K562 (cell line): ENCODE measurements around the gene KBTBD2. TPM values are rescaled to one million over a fixed set of nuclear protein-coding genes. Genes with fewer than 3 reads are reported as not detected.

Experiments used
- JUN ChIP-seq, 2 experiments: sonication (generic) in 1 of 2; formaldehyde crosslinking in 1 of 2; IDR thresholded peaks; 2 replicates each; pipeline versions ENCODE4 v1.6.1 to v1.8.0; 2012 to 2022; ENCODE audit warnings: borderline replicate concordance in 2 of 2, mild to moderate bottlenecking in 2 of 2, improper control_type of control experiment in 1 of 2, low read depth in 1 of 2, low read length in 1 of 2, missing genetic modification reagents in 1 of 2
- KHSRP ChIP-seq: fragments of 450-650 bp; IDR thresholded peaks from 2 replicates; pipeline ENCODE4 v1.6.1; 2017
- POLR2A ChIP-seq: fragments of 450-650 bp; conservative IDR thresholded peaks from 2 replicates; pipeline ENCODE4 v1.6.1; 2016
- SRSF3 ChIP-seq: fragments of 200-400 bp; formaldehyde crosslinking; IDR thresholded peaks from 2 replicates; pipeline ENCODE4 v1.6.1; 2016; ENCODE audit warnings: mild to moderate bottlenecking, low read length, moderate library complexity; ENCODE audit not compliant: insufficient read depth
- ZNF324 ChIP-seq: fragments of 250-450 bp; sonication (Bioruptor Pico); IDR thresholded peaks from 2 replicates; pipeline ENCODE4 v1.4.0; 2020; ENCODE audit warnings: mild to moderate bottlenecking
- polyA plus RNA-seq, 8 experiments: library from polyadenylated mRNA; depleted of rRNA in 4 of 8; stranded (reverse) in 5 of 8; unstranded in 3 of 8; fragments of >200 nt; fragmentation: Nextera tagmentation in 2 of 8; fragmentation: Illumina TruSeq in 1 of 8; extraction: Ambion mirVana in 2 of 8; extraction: Trizol in 1 of 8; gene quantifications; 2 replicates each; pipeline versions ENCODE4 v1.2.1 to v1.2.3, GENCODE V29; 2011 to 2014; ENCODE audit warnings: inconsistent platforms in 1 of 8, missing spikeins in 1 of 8
- total RNA-seq, 7 experiments: library from RNA; depleted of rRNA in 6 of 7; stranded (reverse); fragments of >200 nt in 6 of 7; fragmentation: Illumina TruSeq in 2 of 7; extraction: Trizol in 2 of 7; gene quantifications; 2 replicates each; pipeline versions ENCODE4 v1.2.1 to v1.2.3, GENCODE V29; 2011 to 2021; ENCODE audit warnings: low replicate concordance in 1 of 7
- TF ChIP-seq, protein P1 (sequence below), 2 experiments: fragments of 150-350 bp in 1 of 2; IDR thresholded peaks; 2 replicates each; pipeline ENCODE4 v1.6.1; 2012 to 2016; ENCODE audit warnings: low read depth in 2 of 2, low read length in 2 of 2, mild to moderate bottlenecking in 1 of 2, moderate library complexity in 1 of 2
- TF ChIP-seq, protein P2 (sequence below): IDR thresholded peaks from 3 replicates; pipeline ENCODE4 v1.6.1; 2011; ENCODE audit warnings: borderline replicate concordance, mild to moderate bottlenecking; ENCODE audit not compliant: insufficient read length, insufficient read depth
- TF ChIP-seq, protein P3 (sequence below): fragments of 250-450 bp; sonication (Bioruptor Pico); IDR thresholded peaks from 2 replicates; pipeline ENCODE4 v1.5.0; 2021
- TF ChIP-seq, protein P4 (sequence below): fragments of 450-650 bp; formaldehyde crosslinking; IDR thresholded peaks from 2 replicates; pipeline ENCODE4 v1.4.0; 2020; ENCODE audit warnings: mild to moderate bottlenecking, moderate library complexity

KBTBD2 gene
- total and polyA plus RNA-seq, 9 of the 15 experiments (the other 6 are each of a cell fraction or from before 2014, with no cell fraction given) = 22.8 to 62.2 (median 30.8) TPM

DNA sequence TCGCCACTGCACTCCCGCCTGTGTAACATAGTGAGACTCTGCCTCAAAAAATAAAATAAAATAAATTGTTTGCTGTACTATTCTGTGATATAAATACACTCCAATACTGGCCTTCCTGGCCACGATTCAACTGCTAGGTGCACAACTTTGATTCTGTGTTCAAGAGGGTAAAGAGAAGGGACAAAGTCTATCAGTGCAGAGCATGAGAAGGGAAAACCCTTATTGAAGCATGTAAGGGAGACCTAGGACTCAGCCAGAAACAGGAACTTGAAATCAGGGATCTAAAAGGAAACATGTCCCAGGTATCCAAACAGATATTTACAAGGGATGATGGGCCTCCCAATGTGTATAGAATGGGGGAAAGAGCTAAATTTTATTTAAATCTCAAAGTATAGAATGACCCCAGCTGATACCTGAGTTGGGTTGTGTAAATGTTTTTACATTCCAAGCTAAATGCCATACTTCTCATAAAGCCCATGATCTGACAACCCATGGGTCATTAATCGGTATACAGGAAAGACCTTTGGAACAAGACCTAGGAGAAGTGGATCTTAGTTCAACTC is 9.0 kb upstream of the KBTBD2 start (continued):
- TF ChIP-seq, protein P1, sequence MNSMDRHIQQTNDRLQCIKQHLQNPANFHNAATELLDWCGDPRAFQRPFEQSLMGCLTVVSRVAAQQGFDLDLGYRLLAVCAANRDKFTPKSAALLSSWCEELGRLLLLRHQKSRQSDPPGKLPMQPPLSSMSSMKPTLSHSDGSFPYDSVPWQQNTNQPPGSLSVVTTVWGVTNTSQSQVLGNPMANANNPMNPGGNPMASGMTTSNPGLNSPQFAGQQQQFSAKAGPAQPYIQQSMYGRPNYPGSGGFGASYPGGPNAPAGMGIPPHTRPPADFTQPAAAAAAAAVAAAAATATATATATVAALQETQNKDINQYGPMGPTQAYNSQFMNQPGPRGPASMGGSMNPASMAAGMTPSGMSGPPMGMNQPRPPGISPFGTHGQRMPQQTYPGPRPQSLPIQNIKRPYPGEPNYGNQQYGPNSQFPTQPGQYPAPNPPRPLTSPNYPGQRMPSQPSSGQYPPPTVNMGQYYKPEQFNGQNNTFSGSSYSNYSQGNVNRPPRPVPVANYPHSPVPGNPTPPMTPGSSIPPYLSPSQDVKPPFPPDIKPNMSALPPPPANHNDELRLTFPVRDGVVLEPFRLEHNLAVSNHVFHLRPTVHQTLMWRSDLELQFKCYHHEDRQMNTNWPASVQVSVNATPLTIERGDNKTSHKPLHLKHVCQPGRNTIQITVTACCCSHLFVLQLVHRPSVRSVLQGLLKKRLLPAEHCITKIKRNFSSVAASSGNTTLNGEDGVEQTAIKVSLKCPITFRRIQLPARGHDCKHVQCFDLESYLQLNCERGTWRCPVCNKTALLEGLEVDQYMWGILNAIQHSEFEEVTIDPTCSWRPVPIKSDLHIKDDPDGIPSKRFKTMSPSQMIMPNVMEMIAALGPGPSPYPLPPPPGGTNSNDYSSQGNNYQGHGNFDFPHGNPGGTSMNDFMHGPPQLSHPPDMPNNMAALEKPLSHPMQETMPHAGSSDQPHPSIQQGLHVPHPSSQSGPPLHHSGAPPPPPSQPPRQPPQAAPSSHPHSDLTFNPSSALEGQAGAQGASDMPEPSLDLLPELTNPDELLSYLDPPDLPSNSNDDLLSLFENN (IDR thresholded peaks at IDR 0.05; ENCODE audit: low read depth in 2 of 2, low read length in 2 of 2) = no peak
- no peak for TF ChIP-seq SRSF3
- no peak for TF ChIP-seq JUN (IDR thresholded peaks at IDR 0.05; ENCODE audit: borderline replicate concordance, low read depth, low read length)
- no peak for TF ChIP-seq JUN (CRISPR knock-in tag; IDR thresholded peaks at IDR 0.05; ENCODE audit: borderline replicate concordance)
- no peak for TF ChIP-seq POLR2A
- TF ChIP-seq, protein P2, sequence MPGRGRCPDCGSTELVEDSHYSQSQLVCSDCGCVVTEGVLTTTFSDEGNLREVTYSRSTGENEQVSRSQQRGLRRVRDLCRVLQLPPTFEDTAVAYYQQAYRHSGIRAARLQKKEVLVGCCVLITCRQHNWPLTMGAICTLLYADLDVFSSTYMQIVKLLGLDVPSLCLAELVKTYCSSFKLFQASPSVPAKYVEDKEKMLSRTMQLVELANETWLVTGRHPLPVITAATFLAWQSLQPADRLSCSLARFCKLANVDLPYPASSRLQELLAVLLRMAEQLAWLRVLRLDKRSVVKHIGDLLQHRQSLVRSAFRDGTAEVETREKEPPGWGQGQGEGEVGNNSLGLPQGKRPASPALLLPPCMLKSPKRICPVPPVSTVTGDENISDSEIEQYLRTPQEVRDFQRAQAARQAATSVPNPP = no peak
- TF ChIP-seq, protein P3, sequence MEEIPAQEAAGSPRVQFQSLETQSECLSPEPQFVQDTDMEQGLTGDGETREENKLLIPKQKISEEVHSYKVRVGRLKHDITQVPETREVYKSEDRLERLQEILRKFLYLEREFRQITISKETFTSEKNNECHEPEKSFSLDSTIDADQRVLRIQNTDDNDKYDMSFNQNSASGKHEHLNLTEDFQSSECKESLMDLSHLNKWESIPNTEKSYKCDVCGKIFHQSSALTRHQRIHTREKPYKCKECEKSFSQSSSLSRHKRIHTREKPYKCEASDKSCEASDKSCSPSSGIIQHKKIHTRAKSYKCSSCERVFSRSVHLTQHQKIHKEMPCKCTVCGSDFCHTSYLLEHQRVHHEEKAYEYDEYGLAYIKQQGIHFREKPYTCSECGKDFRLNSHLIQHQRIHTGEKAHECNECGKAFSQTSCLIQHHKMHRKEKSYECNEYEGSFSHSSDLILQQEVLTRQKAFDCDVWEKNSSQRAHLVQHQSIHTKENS (CRISPR knock-in tag) = no peak
- no peak for TF ChIP-seq KHSRP
- TF ChIP-seq, protein P4, sequence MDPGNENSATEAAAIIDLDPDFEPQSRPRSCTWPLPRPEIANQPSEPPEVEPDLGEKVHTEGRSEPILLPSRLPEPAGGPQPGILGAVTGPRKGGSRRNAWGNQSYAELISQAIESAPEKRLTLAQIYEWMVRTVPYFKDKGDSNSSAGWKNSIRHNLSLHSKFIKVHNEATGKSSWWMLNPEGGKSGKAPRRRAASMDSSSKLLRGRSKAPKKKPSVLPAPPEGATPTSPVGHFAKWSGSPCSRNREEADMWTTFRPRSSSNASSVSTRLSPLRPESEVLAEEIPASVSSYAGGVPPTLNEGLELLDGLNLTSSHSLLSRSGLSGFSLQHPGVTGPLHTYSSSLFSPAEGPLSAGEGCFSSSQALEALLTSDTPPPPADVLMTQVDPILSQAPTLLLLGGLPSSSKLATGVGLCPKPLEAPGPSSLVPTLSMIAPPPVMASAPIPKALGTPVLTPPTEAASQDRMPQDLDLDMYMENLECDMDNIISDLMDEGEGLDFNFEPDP (CRISPR knock-in tag) = no peak
- no peak for TF ChIP-seq ZNF324 (CRISPR knock-in tag)
